HG03565 (cell line): Measurements from ENCODE around the gene PIGH.
"Not testable (repeated sequence)": the region's sequence is repeated elsewhere in the genome, so short reads cannot be mapped to it uniquely, and the experiment has no call there.

Experiments used
- ATAC-seq: cut with Tn5 transposase; IDR thresholded peaks from one replicate; pipeline ENCODE4 v1.9.1; 2021; ENCODE audit warnings: mild to moderate bottlenecking, moderate library complexity; ENCODE audit not compliant: unreplicated experiment

Gene PIGH

DNA sequence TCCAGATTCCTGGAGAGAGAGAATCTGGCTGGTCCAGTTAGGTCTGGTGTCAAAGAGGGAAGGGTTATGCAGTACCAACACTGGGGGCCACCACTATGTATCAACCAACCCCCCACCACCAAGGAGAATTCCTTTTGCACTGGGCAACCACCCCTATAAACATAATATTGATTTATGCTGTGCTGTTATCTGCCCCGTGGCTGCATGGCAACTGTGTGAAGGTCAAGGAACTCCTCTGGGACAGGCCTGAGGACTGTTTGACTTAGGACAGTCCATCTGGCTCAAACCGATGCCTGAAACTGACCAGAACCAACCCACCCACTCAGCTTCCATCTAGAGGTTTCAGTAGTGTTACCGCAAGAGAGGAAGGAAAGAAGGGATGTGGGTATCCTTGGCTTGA lies 46.5 kb downstream of the PIGH start:
- ATAC-seq: no peak

DNA sequence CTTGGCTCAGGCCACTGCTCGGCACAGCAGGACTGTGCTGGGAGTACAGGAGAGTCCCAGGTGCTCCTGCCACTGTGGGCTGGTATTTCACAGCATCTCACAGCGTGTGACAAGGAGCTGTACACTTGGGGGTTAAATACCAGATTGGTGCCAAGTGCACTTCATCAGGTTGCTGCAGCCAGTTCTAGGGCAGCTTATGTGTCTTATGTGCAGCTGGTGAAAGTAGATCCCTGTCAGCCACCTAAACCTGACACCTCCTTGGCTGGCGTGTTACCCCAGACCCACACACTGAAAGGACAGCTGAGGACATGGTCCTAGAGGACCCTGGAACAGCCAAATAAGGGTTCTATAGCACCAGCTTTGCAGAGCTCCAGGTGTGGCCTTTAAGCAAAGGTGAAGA lies 48.1 kb downstream of the PIGH start:
- no peak for ATAC-seq

DNA sequence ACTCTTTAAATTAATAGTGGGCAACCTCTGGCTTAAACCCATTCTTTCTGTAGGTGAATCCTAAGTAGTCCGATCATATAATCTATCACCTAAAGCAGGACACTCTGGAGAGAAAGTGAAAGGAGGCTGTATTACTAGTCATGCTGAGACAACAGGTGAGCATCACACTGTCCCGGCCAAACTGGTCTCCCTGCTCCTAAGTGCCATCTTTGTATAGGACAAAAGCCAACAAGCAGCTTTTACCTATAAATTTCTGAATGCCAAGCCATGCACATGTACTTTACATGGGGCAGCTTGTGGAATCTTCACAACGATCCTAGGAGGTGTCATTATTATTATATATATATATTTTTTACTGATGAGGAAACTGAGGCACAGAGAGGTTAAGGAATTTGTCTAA lies 48.9 kb downstream of the PIGH start:
- no peak for ATAC-seq

DNA sequence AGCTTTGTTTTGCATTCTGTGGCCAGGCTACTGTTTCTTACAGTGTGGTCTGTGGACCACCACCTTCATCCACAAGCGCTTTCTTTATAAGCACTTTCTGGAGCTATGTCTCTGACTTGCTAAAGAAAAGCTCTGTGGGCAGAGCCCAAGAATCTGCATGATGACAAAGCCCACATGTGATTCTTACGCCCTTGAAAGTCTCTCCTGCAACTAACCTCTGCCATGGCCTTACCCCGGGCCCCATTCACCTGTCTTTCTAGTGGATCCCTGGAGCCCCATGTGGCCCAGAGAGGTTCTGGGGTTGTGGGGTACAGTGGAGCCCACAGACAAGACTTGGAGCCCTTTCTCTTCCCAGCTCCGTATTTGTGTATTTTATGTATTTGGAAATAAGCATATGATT lies 50.3 kb downstream of the PIGH start:
- ATAC-seq: no peak

DNA sequence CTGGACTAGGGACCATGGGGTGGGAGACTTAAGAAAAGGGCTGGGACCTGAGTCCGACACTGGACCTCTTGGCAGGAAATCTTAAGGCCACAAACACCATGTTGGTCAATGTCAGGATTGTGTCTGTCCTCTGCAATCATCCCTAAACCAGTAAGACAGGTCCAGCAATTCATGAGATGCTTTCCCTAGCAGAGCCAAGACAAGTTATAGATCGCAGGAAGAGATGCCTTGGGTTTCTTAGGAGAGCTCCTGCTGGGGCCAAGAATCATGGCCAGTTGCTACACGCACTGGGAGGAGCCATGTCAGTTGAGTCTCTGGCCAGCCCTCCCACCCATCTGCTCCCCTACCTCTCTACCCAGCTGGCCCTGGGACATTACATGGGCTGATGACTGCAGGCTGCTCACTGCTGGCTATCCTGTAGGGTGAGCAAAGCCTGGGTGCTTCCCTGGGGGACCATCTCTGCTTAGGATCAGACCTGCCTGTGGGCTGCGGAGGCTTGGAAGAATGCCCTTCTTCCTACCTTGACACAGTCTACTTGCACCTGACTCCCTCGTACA lies 52.8 kb downstream of the PIGH start:
- no peak for ATAC-seq

DNA sequence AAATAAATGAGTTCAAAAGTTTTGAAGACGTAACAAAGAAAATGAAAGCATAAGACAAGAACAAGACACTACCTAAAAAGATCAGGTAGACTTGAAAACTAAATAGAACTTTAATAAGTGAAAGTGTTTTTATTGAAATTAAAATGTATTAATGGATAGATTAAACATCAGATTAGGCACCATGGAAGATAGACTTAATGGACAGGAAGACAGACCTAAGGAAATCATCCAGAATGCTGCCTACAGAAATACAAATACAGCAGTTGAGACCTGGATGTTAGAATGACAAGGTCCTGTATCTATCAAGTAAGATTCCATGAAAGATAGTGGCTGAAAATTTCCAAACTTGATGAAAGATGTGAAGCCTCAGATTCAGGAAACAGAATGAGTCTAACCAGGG lies 55.5 kb downstream of the PIGH start:
- no peak for ATAC-seq

DNA sequence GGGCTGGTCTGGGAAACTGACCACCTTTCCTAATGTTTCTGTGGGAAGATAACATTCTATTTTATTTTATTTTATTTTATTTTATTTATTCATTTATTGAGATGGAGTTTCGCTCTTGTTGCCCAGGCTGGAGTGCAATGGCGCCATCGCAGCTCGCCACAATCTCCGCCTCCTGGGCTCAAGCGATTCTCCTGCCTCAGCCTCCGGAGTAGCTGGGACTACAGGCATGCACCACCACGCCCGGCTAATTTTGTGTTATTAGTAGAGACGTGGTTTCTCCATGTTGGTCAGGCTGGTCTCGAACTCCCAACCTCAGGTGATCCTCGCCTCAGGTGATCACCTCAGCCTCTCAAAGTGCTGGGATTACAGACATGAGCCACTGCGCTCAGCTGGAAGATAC lies 57.4 kb downstream of the PIGH start:
- not testable (repeated sequence) for ATAC-seq

DNA sequence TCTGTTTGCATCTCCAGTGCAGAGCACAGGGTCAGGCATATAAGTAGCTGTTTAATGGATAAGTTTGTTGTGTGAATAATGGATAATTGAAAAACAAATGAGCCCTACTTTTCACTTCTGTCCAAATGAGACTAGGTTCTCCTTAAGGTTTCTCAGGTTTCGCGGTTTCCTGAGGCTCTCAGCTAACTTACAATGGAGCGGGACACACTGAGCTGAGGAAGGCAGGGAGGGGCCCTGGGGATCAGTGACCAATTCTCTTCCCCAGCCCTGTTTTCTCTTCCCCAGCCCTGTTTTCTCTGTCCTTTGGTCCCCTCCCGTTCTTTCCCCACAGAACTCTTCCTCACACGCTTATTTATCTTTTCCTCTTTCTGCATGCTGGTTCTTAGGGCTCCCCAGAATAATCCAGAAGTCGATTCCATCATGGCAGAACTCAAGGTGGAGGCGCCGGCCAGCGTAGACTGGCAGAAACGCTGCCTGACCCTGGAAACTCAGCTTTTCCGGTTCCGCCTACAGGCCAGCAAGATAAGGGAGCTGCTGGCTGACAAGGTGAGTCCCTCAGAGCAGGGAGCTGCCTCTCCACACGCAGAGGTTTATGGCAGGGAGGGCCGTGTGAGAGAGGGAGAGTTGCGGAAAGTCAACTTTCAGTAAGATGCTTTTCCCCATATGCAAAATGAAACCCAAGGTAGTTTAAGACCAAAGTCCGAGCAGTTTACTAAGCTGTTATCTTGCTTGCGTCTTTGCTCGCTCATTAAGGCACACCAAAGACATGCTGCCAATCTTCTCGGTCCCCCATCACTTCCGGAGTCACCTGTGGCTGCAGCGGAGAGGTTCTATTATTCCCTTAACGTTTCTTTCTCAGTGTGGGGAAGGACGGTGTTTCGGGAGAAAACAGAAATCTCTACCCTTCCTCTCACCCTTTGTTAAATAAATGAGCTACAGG lies 58.4 kb downstream of the PIGH start:
- no peak for ATAC-seq
